Chondrocyte (in vitro differentiated cells): ENCODE measurements around the gene CCDC159. TPM values are rescaled to one million over a fixed set of nuclear protein-coding genes. Genes with fewer than 3 reads are reported as not detected.
"Not testable (repeated sequence)": the region's sequence is repeated elsewhere in the genome, so short reads cannot be mapped to it uniquely, and the experiment has no call there.

Experiments used
- DNase-seq: peaks from one replicate; pipeline ENCODE4 v3.0.0; 2021; ENCODE audit warnings: mixed read lengths, low spot score
- H3K27ac Mint-ChIP-seq: one replicate; pipeline ENCODE4 v1.8.0; 2021; ENCODE audit warnings: mild to moderate bottlenecking, moderate library complexity, mixed read lengths; ENCODE audit not compliant: unreplicated experiment
- H3K27me3 Mint-ChIP-seq: 2 replicates; pipeline ENCODE4 v1.8.0; 2021; ENCODE audit warnings: low read depth, mixed read lengths
- H3K36me3 Mint-ChIP-seq: 2 replicates; pipeline ENCODE4 v1.8.0; 2021; ENCODE audit warnings: low read depth, mixed read lengths
- H3K4me1 Mint-ChIP-seq: 2 replicates; pipeline ENCODE4 v1.8.0; 2021; ENCODE audit warnings: low read depth, mild to moderate bottlenecking, mixed read lengths
- H3K4me3 Mint-ChIP-seq: one replicate; pipeline ENCODE4 v1.8.0; 2021; ENCODE audit warnings: mild to moderate bottlenecking, moderate library complexity, mixed read lengths; ENCODE audit not compliant: unreplicated experiment
- H3K9me3 Mint-ChIP-seq: 2 replicates; pipeline ENCODE4 v1.8.0; 2021; ENCODE audit warnings: low read depth, mixed read lengths
- CTCF ChIP-seq: fragments of 200-600 bp; sonication (generic); IDR thresholded peaks from 2 replicates; pipeline ENCODE4 v1.5.0; 2021; ENCODE audit warnings: antibody characterized with exemption, mild to moderate bottlenecking, moderate library complexity
- total RNA-seq: library from RNA; stranded (reverse); gene quantifications from 3 replicates; pipeline ENCODE4 v1.2.1, GENCODE V29; 2021

CCDC159 gene
- total RNA-seq, 1 donor from 2014 or later, result 20.5 TPM

DNA sequence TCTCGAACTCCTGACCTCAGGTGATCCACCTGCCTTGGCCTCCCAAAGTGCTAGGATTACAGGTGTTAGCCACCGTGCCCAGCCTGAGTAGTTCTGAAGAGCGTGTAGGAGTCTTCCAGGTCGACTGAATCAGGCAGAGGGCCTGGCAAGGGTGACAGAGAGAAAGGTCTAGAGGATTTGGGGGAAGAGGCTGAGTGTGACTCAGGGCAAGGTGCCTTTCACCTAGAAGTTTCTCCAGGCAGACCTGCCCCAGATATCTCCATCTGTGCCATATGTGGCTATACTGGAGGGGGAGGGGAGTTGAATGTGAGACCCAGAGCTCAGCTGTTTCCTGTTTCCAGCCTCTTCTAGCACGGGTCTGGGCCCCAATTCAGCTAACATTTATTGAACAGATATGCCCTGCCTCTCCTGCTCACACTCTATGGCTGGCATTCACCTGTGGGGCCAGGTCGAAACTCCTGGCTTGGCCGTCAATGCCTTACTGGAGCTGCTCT lies 1.3 kb downstream of the CCDC159 start:
- TF ChIP-seq CTCF, result no peak
- peaks cover 30% of the 10 kb centered on the region for H3K4me1 Mint-ChIP-seq
- no peak for DNase-seq
- peaks cover 8% of the 10 kb centered on the region for H3K9me3 Mint-ChIP-seq
- peak overlapping the region; percentile 25 for H3K4me3 Mint-ChIP-seq
- H3K36me3 Mint-ChIP-seq, result peaks cover 5% of the 10 kb centered on the region
- H3K27ac Mint-ChIP-seq, result peak overlapping the region; percentile 54
- no peaks in the 10 kb centered on the region for H3K27me3 Mint-ChIP-seq

DNA sequence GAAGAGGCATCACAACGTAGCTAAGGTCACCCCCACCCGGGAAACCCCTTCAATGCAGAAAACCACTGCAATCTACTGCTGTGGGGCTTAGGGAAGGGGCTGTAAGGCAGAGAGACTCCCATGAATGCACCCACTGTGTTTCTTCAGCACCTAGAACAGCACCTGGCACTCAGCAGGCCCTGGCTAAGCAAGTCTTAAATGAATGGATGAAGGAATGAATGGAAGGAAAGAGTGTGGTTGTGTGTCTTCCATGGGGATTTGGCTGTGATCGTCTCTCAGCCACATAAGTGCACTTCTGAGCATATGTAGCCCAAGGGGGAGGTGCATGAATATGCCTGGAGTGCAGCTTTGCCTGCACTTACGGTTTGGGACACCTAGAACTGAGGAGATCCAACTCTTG lies 2.9 kb downstream of the CCDC159 start:
- H3K9me3 Mint-ChIP-seq, result peaks cover 8% of the 10 kb centered on the region
- H3K27me3 Mint-ChIP-seq, result no peaks in the 10 kb centered on the region
- no peak for TF ChIP-seq CTCF
- H3K27ac Mint-ChIP-seq, result no peak overlapping the region
- H3K4me3 Mint-ChIP-seq, result no peak overlapping the region
- H3K36me3 Mint-ChIP-seq, result peaks cover 5% of the 10 kb centered on the region
- peaks cover 28% of the 10 kb centered on the region for H3K4me1 Mint-ChIP-seq
- DNase-seq, result no peak

DNA sequence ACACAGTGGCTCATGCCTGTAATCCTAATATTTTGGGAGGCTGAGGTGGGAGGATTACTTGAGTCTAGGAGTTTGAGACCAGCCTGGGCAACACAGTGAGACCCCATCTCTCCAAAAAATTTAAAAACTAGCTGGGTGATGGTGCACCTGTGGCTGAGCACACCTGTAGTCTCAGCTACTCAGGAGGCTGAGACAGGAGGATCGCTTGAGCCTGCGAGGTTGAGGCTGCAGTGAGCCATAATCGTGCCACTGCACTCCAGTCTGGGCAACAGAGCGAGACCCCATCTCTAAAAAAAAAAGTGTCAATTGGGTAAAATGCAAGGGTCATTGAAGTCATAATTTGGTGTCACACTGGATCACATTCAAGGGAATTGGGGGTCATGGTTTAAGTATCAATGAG lies 7.8 kb downstream of the CCDC159 start:
- H3K27me3 Mint-ChIP-seq, DNase-seq, H3K9me3 Mint-ChIP-seq, H3K27ac Mint-ChIP-seq, H3K4me3 Mint-ChIP-seq: not testable (repeated sequence)
- H3K4me1 Mint-ChIP-seq, result peaks cover 18% of the 10 kb centered on the region
- H3K36me3 Mint-ChIP-seq, result peaks cover 14% of the 10 kb centered on the region

GRCh38 chr19:11355160-11356073 lies 9.1 kb downstream of the CCDC159 start, which contains the start of gene PLPPR2:
Gene PLPPR2, plus strand, starts transcription at chr19:11355432. Its CDS starts 2,242 bp downstream, at chr19:11357674.
- Mint-ChIP-seq H3K4me3 (peak within 1 kb of the TSS; percentile 83), H3K4me1 (peaks cover 18% of the 10 kb centered on the region), H3K36me3 (peaks cover 16% of the 10 kb centered on the region), H3K27me3 (no peaks in the 10 kb centered on the region), H3K9me3 (no peaks in the 10 kb centered on the region), H3K27ac (peak within 1 kb of the TSS; percentile 62)
- peak; percentile 98 for DNase-seq
- TF ChIP-seq CTCF, result no peak

DNA sequence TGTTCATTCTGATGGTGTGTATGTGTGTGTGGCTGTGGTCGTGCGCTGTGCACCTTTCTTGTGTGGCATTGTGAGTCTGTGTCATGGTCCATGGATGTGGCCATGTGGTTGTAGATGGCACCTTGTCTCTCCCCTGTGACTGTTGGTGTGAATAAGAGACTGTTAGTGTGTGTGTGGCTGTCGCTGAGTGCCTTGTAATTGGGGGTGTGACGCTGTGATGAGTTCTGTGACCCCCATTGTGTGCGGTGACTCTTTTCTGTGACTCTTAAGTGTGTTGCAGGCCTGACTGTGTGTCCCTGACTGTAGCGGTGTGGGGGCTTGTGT lies 9.7 kb downstream of the CCDC159 start:
- Mint-ChIP-seq H3K4me1 (peaks cover 18% of the 10 kb centered on the region), H3K4me3 (peak overlapping the region; percentile 83), H3K27ac (no peak overlapping the region), H3K36me3 (peaks cover 16% of the 10 kb centered on the region), H3K27me3 (no peaks in the 10 kb centered on the region), H3K9me3 (no peaks in the 10 kb centered on the region)
- no peak for TF ChIP-seq CTCF
- DNase-seq, result no peak
